PC-3 (cell line): ENCODE results near the gene AVEN.

Experiments
- EZH2 ChIP-seq: fragments of 300-600 bp; sonication (generic); IDR thresholded peaks from one replicate; pipeline ENCODE4 v1.6.1; 2017; ENCODE audit warnings: antibody characterized with exemption, mild to moderate bottlenecking, low read length; ENCODE audit not compliant: unreplicated experiment
- EZH2phosphoT487 ChIP-seq: fragments of 300-600 bp; sonication (generic); IDR thresholded peaks from 2 replicates; pipeline ENCODE4 v1.6.1; 2018; ENCODE audit warnings: mild to moderate bottlenecking, antibody characterized with exemption, low read length, borderline replicate concordance
- TF ChIP-seq, protein P1 (sequence below): fragments of 300-600 bp; sonication (generic); conservative IDR thresholded peaks from 2 replicates; pipeline ENCODE4 v1.5.1; 2017; ENCODE audit warnings: antibody characterized with exemption, low read depth, mild to moderate bottlenecking, low read length

GRCh38 chr15:33912326-33912725, 126.7 kb downstream of the AVEN start:
- TF ChIP-seq EZH2, result no peak
- TF ChIP-seq EZH2phosphoT487, result no peak
- TF ChIP-seq, protein P1, sequence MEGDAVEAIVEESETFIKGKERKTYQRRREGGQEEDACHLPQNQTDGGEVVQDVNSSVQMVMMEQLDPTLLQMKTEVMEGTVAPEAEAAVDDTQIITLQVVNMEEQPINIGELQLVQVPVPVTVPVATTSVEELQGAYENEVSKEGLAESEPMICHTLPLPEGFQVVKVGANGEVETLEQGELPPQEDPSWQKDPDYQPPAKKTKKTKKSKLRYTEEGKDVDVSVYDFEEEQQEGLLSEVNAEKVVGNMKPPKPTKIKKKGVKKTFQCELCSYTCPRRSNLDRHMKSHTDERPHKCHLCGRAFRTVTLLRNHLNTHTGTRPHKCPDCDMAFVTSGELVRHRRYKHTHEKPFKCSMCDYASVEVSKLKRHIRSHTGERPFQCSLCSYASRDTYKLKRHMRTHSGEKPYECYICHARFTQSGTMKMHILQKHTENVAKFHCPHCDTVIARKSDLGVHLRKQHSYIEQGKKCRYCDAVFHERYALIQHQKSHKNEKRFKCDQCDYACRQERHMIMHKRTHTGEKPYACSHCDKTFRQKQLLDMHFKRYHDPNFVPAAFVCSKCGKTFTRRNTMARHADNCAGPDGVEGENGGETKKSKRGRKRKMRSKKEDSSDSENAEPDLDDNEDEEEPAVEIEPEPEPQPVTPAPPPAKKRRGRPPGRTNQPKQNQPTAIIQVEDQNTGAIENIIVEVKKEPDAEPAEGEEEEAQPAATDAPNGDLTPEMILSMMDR, result no peak
